ENCODE data around the gene PRDM15. TPM values are rescaled to one million over a fixed set of nuclear protein-coding genes. Genes with fewer than 3 reads are reported as not detected.
A peak's percentile ranks its signal among the peaks of the same experiment; 100 is the strongest.

The PRDM15 gene
- total and polyA plus RNA-seq, 4 donors: 1.2 to 5.7 (median 2.1) TPM

- Histone ChIP-seq H3K9ac (ENCODE audit: low read depth in 1 of 2, low read length in 2 of 2) (no peak overlapping the region), H3K27me3 (ENCODE audit: control insufficient read depth in 4 of 4, insufficient read depth in 4 of 4, low read length in 3 of 4) (no peaks in the 10 kb centered on the region), H3K9me3 (ENCODE audit: control insufficient read depth in 4 of 4, low read length in 3 of 4) (no peaks in the 10 kb centered on the region), H3K4me3 (ENCODE audit: low read depth in 1 of 3, low read length in 3 of 3) (peak overlapping the region in 2 of 3 donors; percentile 86 to 94), H3K4me1 (ENCODE audit: control insufficient read depth in 4 of 4, insufficient read depth in 4 of 4, low read length in 3 of 4) (peaks cover 18 to 63% (median 47%) of the 10 kb centered on the region in 4 donors), H3K36me3 (ENCODE audit: control insufficient read depth in 4 of 4, insufficient read depth in 3 of 4, low read depth in 1 of 4, low read length in 3 of 4) (no peaks in the 10 kb centered on the region), H3K27ac (ENCODE audit: low read depth in 1 of 2, low read length in 2 of 2) (peak overlapping the region; percentile 85 to 92)
- TF ChIP-seq GABPA (IDR thresholded peaks at IDR 0.05 in 1 of 2, conservative IDR thresholded peaks at IDR 0.05 in 1 of 2) (peak in 1 of 2 donors; percentile 18), RAD21 (IDR thresholded peaks at IDR 0.05) (peak in 1 of 2 donors; percentile 29), RXRA (IDR thresholded peaks at IDR 0.05) (peak; percentile 54 to 56), FOXA2 (IDR thresholded peaks at IDR 0.05) (no peak), SP1 (IDR thresholded peaks at IDR 0.05) (peak; percentile 55), YY1 (IDR thresholded peaks at IDR 0.05) (no peak), MAX (IDR thresholded peaks at IDR 0.05) (peak; percentile 32), HNF4A (conservative IDR thresholded peaks at IDR 0.05) (peak in 1 of 2 donors; percentile 49)
- no peak for DNase-seq (ENCODE audit: low spot score)
- WGBS: 51% methylated on average over 7 of the region's 7 CpGs
These were observed 114.4 kb downstream of the PRDM15 start for GRCh38 chr21:41764558-41765419.

- Histone ChIP-seq H3K4me3 (ENCODE audit: low read depth in 1 of 3, low read length in 3 of 3) (no peak overlapping the region), H3K9ac (ENCODE audit: low read depth in 1 of 2, low read length in 2 of 2) (no peak overlapping the region), H3K4me1 (ENCODE audit: control insufficient read depth in 4 of 4, insufficient read depth in 4 of 4, low read length in 3 of 4) (peaks cover 25 to 70% (median 51%) of the 10 kb centered on the region in 4 donors), H3K27ac (ENCODE audit: low read depth in 1 of 2, low read length in 2 of 2) (no peak overlapping the region), H3K36me3 (ENCODE audit: control insufficient read depth in 4 of 4, insufficient read depth in 3 of 4, low read depth in 1 of 4, low read length in 3 of 4) (no peaks in the 10 kb centered on the region), H3K9me3 (ENCODE audit: control insufficient read depth in 4 of 4, low read length in 3 of 4) (no peaks in the 10 kb centered on the region), H3K27me3 (ENCODE audit: control insufficient read depth in 4 of 4, insufficient read depth in 4 of 4, low read length in 3 of 4) (no peaks in the 10 kb centered on the region)
- TF ChIP-seq NR2F2 (IDR thresholded peaks at IDR 0.05): no peak
- TF ChIP-seq TAF1 (conservative IDR thresholded peaks at IDR 0.05): no peak
- no peak for TF ChIP-seq FOXA2 (IDR thresholded peaks at IDR 0.05)
- TF ChIP-seq CTCF (IDR thresholded peaks at IDR 0.05; ENCODE audit: low read depth, low read length, missing input control): no peak
- TF ChIP-seq JUND (IDR thresholded peaks at IDR 0.05): no peak
- no peak for TF ChIP-seq GABPA (IDR thresholded peaks at IDR 0.05 in 1 of 2, conservative IDR thresholded peaks at IDR 0.05 in 1 of 2)
- TF ChIP-seq RXRA (IDR thresholded peaks at IDR 0.05): no peak
- no peak for TF ChIP-seq EGR1 (IDR thresholded peaks at IDR 0.05; ENCODE audit: low read depth in 2 of 2)
- no peak for TF ChIP-seq ATF3 (IDR thresholded peaks at IDR 0.05)
- TF ChIP-seq HNF4A (conservative IDR thresholded peaks at IDR 0.05): no peak
- no peak for TF ChIP-seq YY1 (IDR thresholded peaks at IDR 0.05)
- no peak for DNase-seq (ENCODE audit: low spot score)
- WGBS: 58% methylated on average over 8 of the region's 8 CpGs
These were observed 115.1 kb downstream of the PRDM15 start for GRCh38 chr21:41763996-41764395.

- no peaks in the 10 kb centered on the region for H3K27me3 ChIP-seq (ENCODE audit: control insufficient read depth in 4 of 4, insufficient read depth in 4 of 4, low read length in 3 of 4)
- no peaks in the 10 kb centered on the region for H3K36me3 ChIP-seq (ENCODE audit: control insufficient read depth in 4 of 4, insufficient read depth in 3 of 4, low read depth in 1 of 4, low read length in 3 of 4)
- no peak for DNase-seq (ENCODE audit: low spot score)
- no peak overlapping the region for H3K4me3 ChIP-seq (ENCODE audit: low read depth in 1 of 3, low read length in 3 of 3)
- H3K27ac ChIP-seq (ENCODE audit: low read depth in 1 of 2, low read length in 2 of 2): no peak overlapping the region
- no peak overlapping the region for H3K9ac ChIP-seq (ENCODE audit: low read depth in 1 of 2, low read length in 2 of 2)
- WGBS: 74% methylated on average over 21 of the region's 21 CpGs
- TF ChIP-seq ATF3 (IDR thresholded peaks at IDR 0.05) (no peak), CTCF (IDR thresholded peaks at IDR 0.05; ENCODE audit: low read depth, low read length, missing input control) (no peak), NR2F2 (IDR thresholded peaks at IDR 0.05) (no peak)
- H3K4me1 ChIP-seq (ENCODE audit: control insufficient read depth in 4 of 4, insufficient read depth in 4 of 4, low read length in 3 of 4): peaks cover 28 to 72% (median 56%) of the 10 kb centered on the region in 4 donors
- no peaks in the 10 kb centered on the region for H3K9me3 ChIP-seq (ENCODE audit: control insufficient read depth in 4 of 4, low read length in 3 of 4)
These were observed 115.7 kb downstream of the PRDM15 start for GRCh38 chr21:41763398-41763931.

Measured in liver (tissue), 9 donors.